ENCODE results near the gene HNRNPH2. TPM values are rescaled to one million over a fixed set of nuclear protein-coding genes. Genes with fewer than 3 reads are reported as not detected.
A peak's percentile ranks its signal among the peaks of the same experiment; 100 is the strongest.

Gene HNRNPH2
- polyA plus RNA-seq, 1 of the 3 experiments (the other 2 are of a cell fraction), result 32.5 TPM

DNA sequence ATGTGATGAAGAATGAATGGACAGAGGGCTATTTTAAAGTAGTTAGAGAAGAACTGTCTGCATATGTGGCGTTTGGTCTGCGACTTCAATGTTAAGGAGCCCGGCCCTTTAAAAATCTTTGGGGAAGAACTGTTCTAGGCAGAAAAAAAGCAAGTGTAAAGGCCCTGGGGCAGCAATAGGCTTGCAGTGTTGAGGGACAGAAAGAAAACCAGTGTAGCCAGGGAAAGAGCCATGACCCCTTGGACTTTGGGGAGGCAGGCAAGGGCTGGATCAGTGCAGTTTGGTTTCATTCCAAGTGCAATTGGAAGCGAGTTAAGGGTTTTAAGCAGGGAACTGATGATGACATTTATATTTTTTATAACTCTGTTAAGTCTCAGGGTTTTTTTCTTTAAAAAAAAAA is 8.2 kb upstream of the HNRNPH2 start:
- Histone ChIP-seq H2AFZ (ENCODE audit: low read depth) (no peak overlapping the region), H3K4me3 (ENCODE audit: low read depth in 2 of 2, low read length in 1 of 2) (no peak overlapping the region), H3K9ac (no peak overlapping the region), H3K9me3 (no peaks in the 10 kb centered on the region), H3K36me3 (replicated peaks in 1 of 2; ENCODE audit: control insufficient read depth in 1 of 2, insufficient read depth in 2 of 2, low read length in 1 of 2) (peaks cover 14 to 20% of the 10 kb centered on the region in 2 experiments), H3K4me1 (ENCODE audit: control insufficient read depth in 1 of 2, insufficient read depth in 2 of 2, low read depth in 1 of 2, low read length in 1 of 2) (no peaks in the 10 kb centered on the region), H3K27me3 (ENCODE audit: insufficient read depth) (no peaks in the 10 kb centered on the region), H3K9me2 (no peaks in the 10 kb centered on the region), H3F3A (replicated peaks; ENCODE audit: insufficient read depth) (peaks cover 22% of the 10 kb centered on the region), H3K27ac (ENCODE audit: low read depth in 2 of 2, low read length in 1 of 2) (no peak overlapping the region), H3K4me2 (no peak overlapping the region), H3K79me2 (ENCODE audit: insufficient read depth) (peaks cover 2% of the 10 kb centered on the region), H4K20me1 (ENCODE audit: insufficient read depth) (peaks cover 4% of the 10 kb centered on the region)
- POLR2A ChIA-PET, result no interaction called here
- CTCF ChIA-PET, result interaction anchor here (4.1 kb wide), 1 partner anchor 10 kb away, joined by 17 read pairs; the partner anchor contains the start of gene RPL36A
- DNase-seq, result no peak
- WGBS (ENCODE audit: low lambda C conversion rate), result 94% methylated on average over 4 of the region's 4 CpGs
- TF ChIP-seq ELF1 (IDR thresholded peaks at IDR 0.05), result no peak
- TF ChIP-seq SMC3 (IDR thresholded peaks at IDR 0.05; ENCODE audit: low read depth, low read length), result no peak
- no peak for TF ChIP-seq SIN3A (IDR thresholded peaks at IDR 0.05; ENCODE audit: borderline replicate concordance, low read depth, low read length)
- TF ChIP-seq NRF1 (IDR thresholded peaks at IDR 0.05; ENCODE audit: low read depth, low read length), result no peak
- TF ChIP-seq, protein P1, sequence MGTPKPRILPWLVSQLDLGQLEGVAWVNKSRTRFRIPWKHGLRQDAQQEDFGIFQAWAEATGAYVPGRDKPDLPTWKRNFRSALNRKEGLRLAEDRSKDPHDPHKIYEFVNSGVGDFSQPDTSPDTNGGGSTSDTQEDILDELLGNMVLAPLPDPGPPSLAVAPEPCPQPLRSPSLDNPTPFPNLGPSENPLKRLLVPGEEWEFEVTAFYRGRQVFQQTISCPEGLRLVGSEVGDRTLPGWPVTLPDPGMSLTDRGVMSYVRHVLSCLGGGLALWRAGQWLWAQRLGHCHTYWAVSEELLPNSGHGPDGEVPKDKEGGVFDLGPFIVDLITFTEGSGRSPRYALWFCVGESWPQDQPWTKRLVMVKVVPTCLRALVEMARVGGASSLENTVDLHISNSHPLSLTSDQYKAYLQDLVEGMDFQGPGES (IDR thresholded peaks at IDR 0.05; ENCODE audit: low read depth, low read length), result no peak
- no peak for TF ChIP-seq GATA2 (CRISPR knock-in tag; IDR thresholded peaks at IDR 0.05)
- no peak for TF ChIP-seq CHD2 (IDR thresholded peaks at IDR 0.05; ENCODE audit: low read length, partially characterized antibody)
- TF ChIP-seq EZH2phosphoT487 (IDR thresholded peaks at IDR 0.05; ENCODE audit: borderline replicate concordance, low read depth), result no peak
- no peak for TF ChIP-seq MEF2A (IDR thresholded peaks at IDR 0.05; ENCODE audit: borderline replicate concordance, low read depth)
- TF ChIP-seq FOXM1 (IDR thresholded peaks at IDR 0.05; ENCODE audit: low read depth), result no peak

GRCh38 chrX:101407167-101407747 is 765 bp upstream of the HNRNPH2 start:
- H3K79me2 ChIP-seq (ENCODE audit: insufficient read depth), result peaks cover 64% of the 10 kb centered on the region
- ChIA-PET CTCF (interaction anchor here (1.3 kb wide), 1 partner anchor 10 kb away, joined by 6 read pairs; no protein-coding TSS in a partner anchor), POLR2A (interaction anchor here (1.0 to 1.3 kb wide), 2 partner anchors 9 to 16 kb away, joined by 4 to 10 read pairs; partner anchors contain the start of gene RPL36A)
- TF ChIP-seq FOXM1 (IDR thresholded peaks at IDR 0.05; ENCODE audit: low read depth), result no peak
- TF ChIP-seq RFX5 (IDR thresholded peaks at IDR 0.05; ENCODE audit: low read length), result no peak
- TF ChIP-seq, protein P2, sequence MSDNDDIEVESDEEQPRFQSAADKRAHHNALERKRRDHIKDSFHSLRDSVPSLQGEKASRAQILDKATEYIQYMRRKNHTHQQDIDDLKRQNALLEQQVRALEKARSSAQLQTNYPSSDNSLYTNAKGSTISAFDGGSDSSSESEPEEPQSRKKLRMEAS (IDR thresholded peaks at IDR 0.05; ENCODE audit: low read depth), result no peak
- TF ChIP-seq EP300 (IDR thresholded peaks at IDR 0.05; ENCODE audit: borderline replicate concordance in 1 of 2, low read depth in 1 of 2, low read length in 1 of 2), result no peak
- TF ChIP-seq RCOR1 (IDR thresholded peaks at IDR 0.05; ENCODE audit: low read length), result no peak
- TF ChIP-seq FOSL2 (IDR thresholded peaks at IDR 0.05; ENCODE audit: borderline replicate concordance, low read depth), result no peak
- no peak for TF ChIP-seq USF1 (IDR thresholded peaks at IDR 0.05; ENCODE audit: borderline replicate concordance, low read depth)
- TF ChIP-seq RAD21 (IDR thresholded peaks at IDR 0.05; ENCODE audit: low read length), result no peak
- TF ChIP-seq POLR2AphosphoS5 (IDR thresholded peaks at IDR 0.05; ENCODE audit: low read depth, low read length), result no peak
- no peak for TF ChIP-seq CHD2 (IDR thresholded peaks at IDR 0.05; ENCODE audit: low read length, partially characterized antibody)
- TF ChIP-seq YY1 (IDR thresholded peaks at IDR 0.05; ENCODE audit: low read depth), result no peak
- TF ChIP-seq SMC3 (IDR thresholded peaks at IDR 0.05; ENCODE audit: low read depth, low read length), result no peak
- no peak for TF ChIP-seq MXI1 (IDR thresholded peaks at IDR 0.05; ENCODE audit: low read depth, low read length)
- no peak for TF ChIP-seq REST (IDR thresholded peaks at IDR 0.05; ENCODE audit: low read depth, low read length)

More at GRCh38 chrX:101407167-101407747, 765 bp upstream of the HNRNPH2 start:
- Histone ChIP-seq H3K27ac (ENCODE audit: low read depth in 2 of 2, low read length in 1 of 2) (peak overlapping the region; percentile 65 to 66), H3K9me3 (no peaks in the 10 kb centered on the region), H4K20me1 (ENCODE audit: insufficient read depth) (peaks cover 19% of the 10 kb centered on the region; the same call in 1 of the 2 replicates), H2AFZ (ENCODE audit: low read depth) (peak overlapping the region; percentile 91), H3K9ac (peak overlapping the region; percentile 71), H3K4me2 (peak overlapping the region; percentile 88), H3K27me3 (ENCODE audit: insufficient read depth) (no peaks in the 10 kb centered on the region), H3K36me3 (replicated peaks in 1 of 2; ENCODE audit: control insufficient read depth in 1 of 2, insufficient read depth in 2 of 2, low read length in 1 of 2) (peaks cover 6 to 16% of the 10 kb centered on the region in 2 experiments), H3K4me1 (ENCODE audit: control insufficient read depth in 1 of 2, insufficient read depth in 2 of 2, low read depth in 1 of 2, low read length in 1 of 2) (peaks cover 0 to 12% of the 10 kb centered on the region in 2 experiments; a peak in 2 of 4 replicates), H3K9me2 (no peaks in the 10 kb centered on the region), H3K4me3 (ENCODE audit: low read depth in 2 of 2, low read length in 1 of 2) (peak overlapping the region; percentile 83 to 88), H3F3A (replicated peaks; ENCODE audit: insufficient read depth) (no peaks in the 10 kb centered on the region)
- DNase-seq, result no peak
- WGBS (ENCODE audit: low lambda C conversion rate), result under 1% methylated on average over 15 of the region's 15 CpGs

Measured in SK-N-SH (cell line).